ENCODE measurements around the gene SRP68. TPM values are rescaled to one million over a fixed set of nuclear protein-coding genes. Genes with fewer than 3 reads are reported as not detected.
A peak's percentile ranks its signal among the peaks of the same experiment; 100 is the strongest.

SRP68 gene
- total RNA-seq, 2 experiments from 2014 or later, result 106 to 108 TPM

DNA sequence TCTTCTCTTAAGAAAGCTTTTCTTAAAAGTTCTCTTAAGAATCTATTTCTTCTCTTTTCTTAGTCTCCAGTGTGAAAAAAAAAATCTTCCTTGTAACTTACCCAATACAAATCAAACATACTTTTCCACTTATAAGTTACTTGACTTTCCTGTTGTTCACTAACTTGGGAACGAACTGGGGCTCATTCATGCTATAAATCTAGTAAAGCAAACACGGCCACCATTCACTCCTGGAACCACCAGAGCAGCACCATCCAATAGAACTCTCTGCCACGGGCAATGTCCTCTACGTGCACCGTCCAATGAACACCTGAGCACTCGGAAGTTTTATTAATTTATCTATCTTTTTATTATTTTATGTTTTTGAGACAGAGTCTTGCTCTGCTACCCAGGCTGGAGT, 20.8 kb downstream of the SRP68 start:
- no peak overlapping the region for H3K27ac Mint-ChIP-seq
- POLR2A ChIA-PET, result interaction anchor here (0.5 kb wide), 1 partner anchor 385 kb away, joined by 3 read pairs; the partner anchor contains the start of genes RECQL5 and SAP30BP

DNA sequence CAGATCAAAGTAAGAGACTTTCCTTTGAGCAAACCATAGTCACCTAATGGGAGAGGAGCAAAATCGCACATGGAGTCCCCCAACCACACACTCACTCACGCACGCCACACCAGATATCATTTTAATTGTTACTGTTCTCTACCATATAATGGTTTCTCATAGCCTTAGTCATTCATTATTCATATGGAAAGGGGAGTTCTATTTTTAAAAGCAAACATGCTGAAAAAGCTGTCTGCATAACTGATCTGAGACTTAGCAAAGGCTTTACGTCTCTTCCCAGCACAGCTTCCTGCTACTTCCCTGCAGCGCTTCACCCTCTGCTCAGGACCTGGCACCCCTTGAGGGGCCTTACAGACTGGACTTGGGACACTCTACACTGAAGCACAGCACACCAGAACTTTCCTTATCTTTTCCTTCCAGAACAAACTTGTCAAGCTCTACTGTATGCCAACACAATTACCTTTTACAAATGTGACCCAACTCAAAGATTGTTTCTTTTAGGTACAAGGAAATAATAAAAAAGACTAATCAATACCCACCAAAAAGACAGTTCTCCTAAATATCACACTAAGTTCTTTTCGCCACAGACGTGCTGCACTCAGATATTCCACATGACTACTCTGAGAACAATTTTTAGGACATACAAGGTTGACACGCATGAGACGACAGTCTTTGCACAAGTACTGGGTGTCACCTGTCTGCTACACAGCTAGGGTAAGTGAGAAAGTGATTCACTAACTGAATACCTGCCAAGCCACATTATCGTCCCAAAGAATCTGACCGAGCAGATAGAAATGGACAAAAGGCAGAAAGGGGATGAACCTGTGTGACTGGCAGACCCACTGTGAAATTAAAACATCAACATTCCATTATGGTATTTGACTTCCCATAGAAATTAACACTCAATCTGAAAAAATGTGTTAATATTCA, 21.5 kb downstream of the SRP68 start:
- intact Hi-C loops (cut with DNase I, micrococcal nuclease), result no loop called here
- H3K4me3 Mint-ChIP-seq, result no peak overlapping the region
- H3K27ac Mint-ChIP-seq, result peak overlapping the region; percentile 20
- ChIA-PET CTCF (no interaction called here), POLR2A (no interaction called here)
- Histone ChIP-seq H3K27me3 (ENCODE audit: control insufficient read depth in 1 of 2, insufficient read depth in 2 of 2, low read length in 2 of 2) (no peaks in the 10 kb centered on the region), H3K4me3 (ENCODE audit: low read length) (no peak overlapping the region), H3K27ac (ENCODE audit: low read depth in 1 of 2, low read length in 2 of 2) (no peak overlapping the region), H3K4me1 (ENCODE audit: insufficient read depth, low read length) (no peaks in the 10 kb centered on the region), H3K9me3 (ENCODE audit: control insufficient read depth in 1 of 2, insufficient read depth in 1 of 2, low read length in 2 of 2) (no peaks in the 10 kb centered on the region), H3K36me3 (ENCODE audit: insufficient read depth, low read length) (peaks cover 88% of the 10 kb centered on the region)
- no peak for ATAC-seq (ENCODE audit: poor library complexity)
- peaks cover 87% of the 10 kb centered on the region for H3K36me3 Mint-ChIP-seq (ENCODE audit: low read depth)
- no peak for DNase-seq
- peaks cover 18% of the 10 kb centered on the region for H3K4me1 Mint-ChIP-seq (ENCODE audit: low read depth)
- TF ChIP-seq, protein P1, sequence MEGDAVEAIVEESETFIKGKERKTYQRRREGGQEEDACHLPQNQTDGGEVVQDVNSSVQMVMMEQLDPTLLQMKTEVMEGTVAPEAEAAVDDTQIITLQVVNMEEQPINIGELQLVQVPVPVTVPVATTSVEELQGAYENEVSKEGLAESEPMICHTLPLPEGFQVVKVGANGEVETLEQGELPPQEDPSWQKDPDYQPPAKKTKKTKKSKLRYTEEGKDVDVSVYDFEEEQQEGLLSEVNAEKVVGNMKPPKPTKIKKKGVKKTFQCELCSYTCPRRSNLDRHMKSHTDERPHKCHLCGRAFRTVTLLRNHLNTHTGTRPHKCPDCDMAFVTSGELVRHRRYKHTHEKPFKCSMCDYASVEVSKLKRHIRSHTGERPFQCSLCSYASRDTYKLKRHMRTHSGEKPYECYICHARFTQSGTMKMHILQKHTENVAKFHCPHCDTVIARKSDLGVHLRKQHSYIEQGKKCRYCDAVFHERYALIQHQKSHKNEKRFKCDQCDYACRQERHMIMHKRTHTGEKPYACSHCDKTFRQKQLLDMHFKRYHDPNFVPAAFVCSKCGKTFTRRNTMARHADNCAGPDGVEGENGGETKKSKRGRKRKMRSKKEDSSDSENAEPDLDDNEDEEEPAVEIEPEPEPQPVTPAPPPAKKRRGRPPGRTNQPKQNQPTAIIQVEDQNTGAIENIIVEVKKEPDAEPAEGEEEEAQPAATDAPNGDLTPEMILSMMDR (IDR thresholded peaks at IDR 0.05), result no peak
- no peaks in the 10 kb centered on the region for H3K27me3 Mint-ChIP-seq
- H3K9me3 Mint-ChIP-seq, result no peaks in the 10 kb centered on the region

More for the DNA sequence above, 20.8 kb downstream of the SRP68 start:
- H3K27me3 Mint-ChIP-seq, result no peaks in the 10 kb centered on the region
- no peaks in the 10 kb centered on the region for H3K9me3 Mint-ChIP-seq
- H3K36me3 Mint-ChIP-seq (ENCODE audit: low read depth), result peaks cover 87% of the 10 kb centered on the region
- no peak for DNase-seq
- CTCF ChIA-PET, result no interaction called here
- TF ChIP-seq, protein P1 (IDR thresholded peaks at IDR 0.05), result no peak
- Histone ChIP-seq H3K27me3 (ENCODE audit: control insufficient read depth in 1 of 2, insufficient read depth in 2 of 2, low read length in 2 of 2) (no peaks in the 10 kb centered on the region), H3K36me3 (ENCODE audit: insufficient read depth, low read length) (peaks cover 88% of the 10 kb centered on the region), H3K4me3 (ENCODE audit: low read length) (no peak overlapping the region), H3K27ac (ENCODE audit: low read depth in 1 of 2, low read length in 2 of 2) (no peak overlapping the region), H3K9me3 (ENCODE audit: control insufficient read depth in 1 of 2, insufficient read depth in 1 of 2, low read length in 2 of 2) (no peaks in the 10 kb centered on the region), H3K4me1 (ENCODE audit: insufficient read depth, low read length) (no peaks in the 10 kb centered on the region)
- intact Hi-C loops (cut with DNase I, micrococcal nuclease), result no loop called here
- H3K4me3 Mint-ChIP-seq, result no peak overlapping the region
- no peak for ATAC-seq (ENCODE audit: poor library complexity)
- H3K4me1 Mint-ChIP-seq (ENCODE audit: low read depth), result peaks cover 18% of the 10 kb centered on the region

- Histone ChIP-seq H3K36me3 (ENCODE audit: insufficient read depth, low read length) (peaks cover 91% of the 10 kb centered on the region), H3K27ac (ENCODE audit: low read depth in 1 of 2, low read length in 2 of 2) (no peak overlapping the region), H3K4me3 (ENCODE audit: low read length) (no peak overlapping the region), H3K27me3 (ENCODE audit: control insufficient read depth in 1 of 2, insufficient read depth in 2 of 2, low read length in 2 of 2) (no peaks in the 10 kb centered on the region), H3K4me1 (ENCODE audit: insufficient read depth, low read length) (no peaks in the 10 kb centered on the region), H3K9me3 (ENCODE audit: control insufficient read depth in 1 of 2, insufficient read depth in 1 of 2, low read length in 2 of 2) (no peaks in the 10 kb centered on the region)
- ChIA-PET CTCF (no interaction called here), POLR2A (interaction anchor here (1.3 kb wide), 1 partner anchor 14 kb away, joined by 5 read pairs; no protein-coding TSS in a partner anchor)
- DNase-seq, result no peak
- Mint-ChIP-seq H3K9me3 (no peaks in the 10 kb centered on the region), H3K4me3 (no peak overlapping the region), H3K27ac (no peak overlapping the region), H3K27me3 (no peaks in the 10 kb centered on the region), H3K36me3 (ENCODE audit: low read depth) (peaks cover 87% of the 10 kb centered on the region), H3K4me1 (ENCODE audit: low read depth) (peaks cover 18% of the 10 kb centered on the region)
- intact Hi-C loops (cut with DNase I, micrococcal nuclease), result no loop called here
- no peak for ATAC-seq (ENCODE audit: poor library complexity)
- TF ChIP-seq, protein P1 (IDR thresholded peaks at IDR 0.05), result no peak
Measured at GRCh38 chr17:76049836-76050537, 22.3 kb downstream of the SRP68 start.
